HL-60 (cell line): ENCODE data around the gene ARX.

Experiments
- DNase-seq, 2 experiments: peaks; one replicate each; pipeline ENCODE4 v3.0.0-alpha.2; 2010 to 2020; ENCODE audit warnings: low read depth in 1 of 2, low spot score in 1 of 2
- H3K27ac ChIP-seq: fragments of 250-450 bp; sonication (Bioruptor Pico); replicated peaks from 2 replicates; pipeline ENCODE4 v1.5.1; 2020; ENCODE audit warnings: mild to moderate bottlenecking, moderate library complexity
- H3K27me3 ChIP-seq: fragments of 250-450 bp; sonication (Bioruptor Pico); 2 replicates; pipeline ENCODE4 v1.5.1; 2021; ENCODE audit warnings: mild to moderate bottlenecking, moderate library complexity; ENCODE audit not compliant: insufficient read depth, poor library complexity, severe bottlenecking
- H3K4me3 ChIP-seq: replicated peaks from 2 replicates; pipeline ENCODE4 v1.5.1; 2011; ENCODE audit warnings: mild to moderate bottlenecking, control low read depth, low read length; ENCODE audit not compliant: insufficient read depth
- CTCF ChIP-seq: IDR thresholded peaks from one replicate; pipeline ENCODE4 v1.5.1; 2011; ENCODE audit warnings: low read length, control low read depth, inconsistent platforms; ENCODE audit not compliant: insufficient read depth
- GABPA ChIP-seq: IDR thresholded peaks from 2 replicates; pipeline ENCODE4 v1.6.1; 2012; ENCODE audit warnings: low read depth
- POLR2AphosphoS5 ChIP-seq: IDR thresholded peaks from 2 replicates; pipeline ENCODE4 v1.6.1; 2012; ENCODE audit warnings: low read depth
- REST ChIP-seq: IDR thresholded peaks from 2 replicates; pipeline ENCODE4 v1.6.1; 2012; ENCODE audit warnings: low read depth; ENCODE audit not compliant: insufficient replicate concordance
- SPI1 ChIP-seq: IDR thresholded peaks from 2 replicates; pipeline ENCODE4 v1.6.1; 2012; ENCODE audit warnings: low read depth, mild to moderate bottlenecking, borderline replicate concordance

Gene ARX

GRCh38 chrX:25016361-25016671 lies 551 bp upstream of the ARX start:
- TF ChIP-seq GABPA (no peak), CTCF (no peak), SPI1 (no peak), REST (no peak), POLR2AphosphoS5 (no peak)
- Histone ChIP-seq H3K4me3 (no peak overlapping the region), H3K27ac (no peak overlapping the region), H3K27me3 (peaks cover 72% of the 10 kb centered on the region)
- DNase-seq = no peak

GRCh38 chrX:25014366-25014838 lies 1.4 kb downstream of the ARX start:
- Histone ChIP-seq H3K27ac (no peak overlapping the region), H3K4me3 (no peak overlapping the region), H3K27me3 (peaks cover 68% of the 10 kb centered on the region)
- no peak for DNase-seq
- no peak for TF ChIP-seq REST
- TF ChIP-seq POLR2AphosphoS5 = no peak
- TF ChIP-seq GABPA = no peak
- TF ChIP-seq SPI1 = no peak
- TF ChIP-seq CTCF = no peak

GRCh38 chrX:25013632-25014365 lies 2.0 kb downstream of the ARX start:
- no peak for DNase-seq

More at GRCh38 chrX:25013632-25014365, 2.0 kb downstream of the ARX start:
- Histone ChIP-seq H3K27ac (no peak overlapping the region), H3K4me3 (no peak overlapping the region), H3K27me3 (peaks cover 68% of the 10 kb centered on the region)
- TF ChIP-seq CTCF (no peak), GABPA (no peak), REST (no peak), POLR2AphosphoS5 (no peak), SPI1 (no peak)
